Measurements from ENCODE around the gene HOTAIR.

DNA sequence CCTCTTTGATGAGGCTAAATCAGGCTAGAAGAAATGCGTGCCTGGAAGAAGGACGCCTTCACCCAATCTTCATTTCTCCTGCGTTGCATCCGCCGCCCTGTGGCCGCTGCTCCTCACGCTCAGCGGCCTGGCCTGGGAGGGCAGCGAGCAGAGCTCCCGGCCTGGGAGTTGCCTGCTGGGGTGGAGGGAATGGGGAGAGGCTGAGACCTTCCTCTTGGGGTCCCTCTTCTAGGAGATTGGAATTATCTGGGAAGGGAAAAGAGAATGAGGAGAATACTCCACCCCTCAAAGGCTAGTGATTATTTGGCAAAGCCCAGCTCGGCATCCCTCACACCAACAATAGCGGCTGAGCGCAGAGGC lies 22.4 kb downstream of the HOTAIR start:
- TF ChIP-seq, protein P1, sequence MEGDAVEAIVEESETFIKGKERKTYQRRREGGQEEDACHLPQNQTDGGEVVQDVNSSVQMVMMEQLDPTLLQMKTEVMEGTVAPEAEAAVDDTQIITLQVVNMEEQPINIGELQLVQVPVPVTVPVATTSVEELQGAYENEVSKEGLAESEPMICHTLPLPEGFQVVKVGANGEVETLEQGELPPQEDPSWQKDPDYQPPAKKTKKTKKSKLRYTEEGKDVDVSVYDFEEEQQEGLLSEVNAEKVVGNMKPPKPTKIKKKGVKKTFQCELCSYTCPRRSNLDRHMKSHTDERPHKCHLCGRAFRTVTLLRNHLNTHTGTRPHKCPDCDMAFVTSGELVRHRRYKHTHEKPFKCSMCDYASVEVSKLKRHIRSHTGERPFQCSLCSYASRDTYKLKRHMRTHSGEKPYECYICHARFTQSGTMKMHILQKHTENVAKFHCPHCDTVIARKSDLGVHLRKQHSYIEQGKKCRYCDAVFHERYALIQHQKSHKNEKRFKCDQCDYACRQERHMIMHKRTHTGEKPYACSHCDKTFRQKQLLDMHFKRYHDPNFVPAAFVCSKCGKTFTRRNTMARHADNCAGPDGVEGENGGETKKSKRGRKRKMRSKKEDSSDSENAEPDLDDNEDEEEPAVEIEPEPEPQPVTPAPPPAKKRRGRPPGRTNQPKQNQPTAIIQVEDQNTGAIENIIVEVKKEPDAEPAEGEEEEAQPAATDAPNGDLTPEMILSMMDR (conservative IDR thresholded peaks at IDR 0.05; ENCODE audit: low read depth, low read length): no peak
- no peak for TF ChIP-seq EZH2 (IDR thresholded peaks at IDR 0.05; ENCODE audit: low read length, unreplicated experiment)
- no peak for TF ChIP-seq EZH2phosphoT487 (IDR thresholded peaks at IDR 0.05; ENCODE audit: borderline replicate concordance, low read length)

Measured in PC-3 (cell line).